Ureter (tissue), 1 donor: Measurements from ENCODE around the gene RABGAP1. TPM values are rescaled to one million over a fixed set of nuclear protein-coding genes. Genes with fewer than 3 reads are reported as not detected.
"Not testable (repeated sequence)": the region's sequence is repeated elsewhere in the genome, so short reads cannot be mapped to it uniquely, and the experiment has no call there.

Experiments
- DNase-seq: peaks from one replicate; pipeline ENCODE4 v3.0.0-alpha.2; 2020; ENCODE audit warnings: low spot score
- total RNA-seq: library from RNA; stranded (reverse); gene quantifications from one replicate; pipeline ENCODE4 v1.2.4, GENCODE V29; 2023
- donor health status: DM: yes; HTN: yes; CAD: no.

Gene RABGAP1
- total RNA-seq = 96.4 TPM

DNA sequence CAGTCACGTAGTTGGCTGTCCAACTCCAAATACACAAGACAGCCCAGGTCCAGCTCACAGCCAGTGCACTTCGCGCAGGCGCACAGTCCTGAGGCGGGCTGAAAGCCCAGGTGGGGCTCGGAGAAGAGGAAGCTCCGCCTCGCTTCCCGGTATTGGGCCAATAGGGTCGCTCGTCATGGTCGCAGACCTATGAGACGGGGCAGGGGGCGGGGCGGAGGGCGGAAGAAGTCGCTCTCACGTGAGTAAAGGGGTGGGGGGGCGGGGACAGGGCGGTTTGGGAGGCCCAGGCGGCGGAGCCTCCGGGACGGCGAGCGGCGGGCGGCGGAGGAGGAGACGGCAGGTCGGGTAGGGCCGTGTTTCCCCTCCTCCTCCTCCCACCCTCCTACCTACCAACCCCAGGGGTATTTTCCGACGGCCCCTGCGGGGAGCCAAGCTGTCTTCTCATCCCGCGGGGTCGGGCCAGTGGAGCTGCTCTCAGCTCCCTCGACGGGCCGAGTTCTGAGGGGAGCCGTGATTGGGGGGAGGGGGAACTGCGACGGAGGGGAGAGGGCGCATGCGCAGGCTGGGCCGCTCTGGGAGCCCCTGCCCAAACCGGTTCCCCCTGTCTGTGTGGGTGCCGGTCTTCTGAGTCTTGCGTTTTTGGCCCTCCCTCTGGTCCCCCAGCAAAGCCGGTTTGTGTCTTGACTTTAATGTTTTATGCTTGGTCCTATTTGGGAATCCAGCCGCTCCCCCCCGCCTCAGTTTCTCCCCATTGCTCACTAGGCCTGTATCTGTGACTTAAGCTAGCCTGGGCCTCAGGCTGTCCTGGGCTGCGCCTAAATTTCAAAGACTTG lies at the start of gene RABGAP1:
RABGAP1 (plus strand) TSS at position 272 of the 833 bp plus-strand sequence. CDS start 16,040 bp downstream, outside the sequence.
- peak; percentile 99 for DNase-seq

DNA sequence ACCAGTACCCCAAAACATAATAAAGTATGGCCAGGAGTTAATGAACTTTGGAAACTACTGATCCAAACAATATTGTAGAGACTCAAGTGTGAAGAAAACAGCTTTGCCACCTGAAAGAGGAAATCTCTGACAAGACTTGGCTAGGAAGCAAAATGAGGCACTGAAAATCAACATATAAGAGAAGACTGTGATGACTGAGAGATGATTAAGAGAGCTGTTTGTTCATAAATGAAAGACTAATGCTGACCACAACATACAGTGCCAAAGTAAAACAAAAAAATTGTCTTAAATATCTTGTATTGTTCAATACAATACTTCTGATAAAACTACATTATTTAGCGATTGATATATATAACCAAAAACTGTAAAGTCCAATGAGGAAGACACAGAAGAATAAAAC lies 42.9 kb upstream of the RABGAP1 start:
- DNase-seq = no peak

DNA sequence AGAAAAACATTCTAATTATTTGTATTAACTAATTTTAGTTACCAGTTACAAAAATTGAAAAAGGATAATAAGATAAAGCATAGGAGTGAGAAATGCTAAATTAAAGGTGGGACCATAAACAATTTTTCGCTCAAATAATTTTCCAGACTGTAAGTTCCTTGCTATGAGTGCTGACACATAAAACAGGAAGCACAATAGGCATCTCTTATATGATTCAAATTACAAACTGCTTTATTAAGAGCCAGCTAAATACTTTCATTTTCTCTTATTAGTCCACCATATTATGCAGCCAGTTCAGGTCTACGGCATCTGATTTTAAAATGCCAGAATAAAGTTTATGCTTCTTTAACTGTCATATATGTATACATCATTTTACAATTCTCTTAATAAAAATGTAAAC lies 40.0 kb upstream of the RABGAP1 start:
- no peak for DNase-seq

DNA sequence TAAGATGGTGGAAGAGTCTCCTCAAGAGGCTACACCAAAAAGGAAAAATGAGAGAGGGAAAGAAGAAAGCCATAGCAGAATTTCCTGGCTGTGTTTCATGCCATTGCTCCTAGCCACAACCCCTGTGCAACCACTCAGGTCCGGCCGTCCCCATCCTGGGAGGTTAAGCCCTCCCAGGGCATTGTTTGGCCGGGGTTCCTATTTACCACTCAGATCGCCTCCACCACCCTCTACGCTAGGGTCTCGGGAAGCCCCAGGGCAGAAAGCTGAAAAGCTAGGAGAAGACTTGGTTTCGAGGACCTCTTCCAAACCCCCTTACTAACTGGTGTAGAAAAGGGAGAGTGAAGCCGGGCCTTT lies 36.4 kb upstream of the RABGAP1 start:
- no peak for DNase-seq

DNA sequence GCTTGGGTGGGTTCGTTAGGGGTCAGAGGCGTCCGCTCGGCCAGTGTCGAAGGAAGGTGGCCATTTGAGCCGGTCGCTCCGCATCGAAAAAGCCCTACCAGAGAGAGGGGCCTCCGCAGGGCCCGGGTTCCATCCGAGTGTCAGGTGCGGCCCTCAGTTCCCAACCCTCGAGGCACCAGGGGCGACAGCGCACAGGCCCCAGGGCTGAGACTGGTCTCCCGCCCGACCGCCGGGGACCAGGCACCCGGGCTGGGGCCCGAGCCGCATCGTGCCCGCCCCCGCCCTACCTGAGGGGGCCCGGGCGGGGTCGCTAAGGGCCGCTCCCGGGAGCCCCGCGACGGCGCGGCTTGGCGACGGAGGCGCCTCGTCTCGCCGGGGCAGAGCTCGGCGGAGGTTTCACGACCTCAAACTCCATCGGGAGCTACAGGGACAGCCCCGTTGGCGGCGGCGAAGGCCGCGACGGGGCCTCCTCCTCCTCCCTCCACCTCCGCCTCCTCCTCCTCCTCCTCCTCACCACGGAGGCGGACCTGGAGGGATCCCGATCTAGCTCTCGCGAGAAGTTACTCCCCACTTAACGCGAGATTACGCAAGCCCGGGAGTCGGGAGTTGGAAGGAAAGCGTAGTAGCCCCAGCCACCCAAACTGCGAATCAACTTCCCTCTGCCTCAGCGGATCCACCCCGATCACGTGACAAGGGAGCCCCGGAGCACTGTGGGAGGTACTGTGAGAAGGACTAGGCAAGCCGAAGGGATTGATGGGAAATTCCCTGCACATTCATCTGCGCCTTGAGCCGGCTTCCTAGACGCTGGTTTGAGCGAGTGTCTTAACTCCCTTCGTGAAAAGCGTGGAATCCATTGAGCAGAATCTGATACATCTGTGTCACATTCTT lies 35.8 kb upstream of the RABGAP1 start, which contains the start of gene RC3H2:
RC3H2 (minus strand) TSS at position 537 of the 888 bp plus-strand sequence. CDS start 7,850 bp downstream, outside the sequence.
- DNase-seq = peak; percentile 99

DNA sequence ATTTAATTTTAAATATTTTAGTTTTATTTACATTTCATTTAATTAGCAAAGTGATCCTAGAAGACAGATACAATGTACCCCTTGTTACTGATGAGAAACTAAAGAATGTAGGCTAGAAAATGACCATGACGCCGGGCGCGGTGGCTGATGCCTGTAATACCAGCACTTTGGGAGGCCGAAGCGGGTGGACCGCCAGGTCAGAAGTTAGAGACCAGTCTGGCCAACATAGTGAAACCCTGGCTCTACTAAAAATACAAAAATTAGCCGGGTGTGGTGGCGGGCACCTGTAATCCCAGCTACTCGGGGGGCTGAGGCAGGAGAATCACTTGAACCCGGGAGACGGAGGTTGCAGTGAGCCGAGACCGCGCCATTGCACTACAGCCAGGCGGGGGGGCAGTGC lies 34.7 kb upstream of the RABGAP1 start:
- not testable (repeated sequence) for DNase-seq

DNA sequence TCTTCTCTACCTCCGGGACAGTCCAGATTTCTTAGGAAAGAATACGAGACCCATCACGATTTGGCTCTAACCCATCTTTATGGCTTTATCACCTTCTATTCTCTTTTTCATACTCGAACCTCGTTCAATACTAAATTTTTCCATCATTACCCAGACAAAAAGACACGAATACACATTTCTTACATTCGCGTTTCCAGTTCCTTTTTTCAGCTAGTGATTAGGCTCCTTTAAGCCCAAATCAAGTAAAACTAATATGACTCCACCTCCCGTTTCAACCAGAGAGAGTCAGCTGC lies 28.2 kb upstream of the RABGAP1 start:
- DNase-seq = no peak

DNA sequence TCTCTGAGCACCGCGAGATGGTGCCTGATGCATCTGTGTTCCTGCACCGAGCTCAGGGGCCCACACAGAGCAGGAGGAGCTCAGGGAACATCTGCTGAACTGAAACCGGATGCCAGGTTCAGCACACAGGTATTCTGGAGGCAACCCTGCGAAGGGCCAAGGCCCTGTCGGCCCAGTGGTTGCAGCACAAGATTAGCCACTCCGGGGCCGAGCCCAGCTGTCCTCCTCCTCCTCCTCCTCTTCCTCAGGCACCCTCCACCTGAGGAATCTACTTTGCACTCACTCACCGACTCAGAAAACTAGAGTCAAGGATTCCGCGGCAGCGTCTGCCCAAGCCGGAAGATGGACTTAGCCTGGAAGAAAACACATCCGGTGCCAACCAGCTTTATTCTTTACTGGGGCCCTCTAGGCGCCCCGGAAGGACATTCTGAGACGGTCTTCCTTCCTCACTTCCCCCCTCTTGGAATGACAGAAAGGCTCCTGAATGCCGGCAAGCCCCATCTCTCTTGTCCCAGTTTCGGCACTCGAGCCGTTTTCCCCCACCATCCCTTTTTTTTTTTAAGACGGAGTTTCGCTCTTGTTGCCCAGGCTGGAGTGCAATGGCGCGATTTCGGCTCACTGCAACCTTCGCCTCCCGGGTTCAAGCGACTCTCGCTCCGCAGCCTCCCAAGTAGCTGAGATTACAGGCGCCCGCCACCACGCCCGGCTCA lies 27.7 kb upstream of the RABGAP1 start, which contains the start of gene ZBTB6:
ZBTB6 (minus strand) TSS at position 360 of the 710 bp plus-strand sequence. CDS start 1,251 bp downstream, outside the sequence.
- peak; percentile 83 for DNase-seq

DNA sequence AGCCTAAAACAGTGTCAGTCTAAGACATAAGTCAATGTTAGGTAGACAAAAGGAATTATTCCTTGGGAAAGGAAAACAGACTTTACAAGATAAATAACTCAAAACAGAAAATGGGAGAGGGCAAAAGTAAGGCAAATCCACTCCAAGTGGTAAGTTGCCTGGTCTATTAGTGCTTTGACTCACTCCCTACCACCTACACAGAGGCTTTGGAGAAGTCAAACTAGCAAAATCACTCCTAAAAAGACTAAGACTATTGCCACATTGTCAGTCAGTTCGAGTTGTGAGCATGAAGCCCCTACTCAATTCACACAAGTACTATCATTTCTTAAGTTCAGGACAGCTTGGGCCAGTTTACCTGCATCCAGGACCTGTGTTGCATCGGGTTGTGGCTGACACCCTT lies 22.5 kb upstream of the RABGAP1 start:
- no peak for DNase-seq

DNA sequence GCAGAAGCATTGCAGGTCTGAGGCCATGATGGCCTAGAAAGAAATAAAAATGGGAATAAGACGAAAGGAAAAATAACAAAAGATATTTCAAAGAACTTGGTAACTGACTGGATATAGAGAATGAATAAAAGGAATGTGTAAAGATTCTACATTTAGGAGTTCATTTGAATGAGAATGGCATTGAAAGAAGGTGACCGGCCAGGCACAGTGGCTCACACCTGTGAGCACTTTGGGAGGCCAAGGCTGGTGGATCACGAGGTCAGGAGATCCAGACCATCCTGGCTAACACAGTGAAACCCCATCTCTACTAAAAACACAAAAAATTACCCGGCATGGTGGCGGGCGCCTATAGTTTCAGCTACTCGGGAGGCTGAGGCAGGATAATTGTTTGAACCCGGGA lies 18.1 kb upstream of the RABGAP1 start:
- no peak for DNase-seq

DNA sequence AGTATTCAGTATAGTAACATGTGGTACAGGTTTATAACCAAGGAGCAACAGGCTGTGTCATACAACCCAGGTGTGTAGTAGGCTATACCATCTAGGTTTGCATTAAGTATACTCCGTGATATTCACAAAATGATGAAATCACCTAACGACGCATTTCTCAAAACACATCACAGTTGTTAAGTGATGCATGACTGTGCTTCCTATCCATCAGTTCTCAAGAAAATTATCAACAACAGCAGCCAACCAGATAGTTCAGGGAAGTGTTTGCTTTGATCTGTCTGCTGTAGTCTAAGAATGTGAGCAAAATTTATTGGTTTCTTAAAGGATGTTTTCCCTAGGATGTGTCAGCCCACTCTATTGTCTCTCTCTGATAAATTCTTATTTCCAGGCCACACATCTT lies 16.9 kb upstream of the RABGAP1 start:
- no peak for DNase-seq

DNA sequence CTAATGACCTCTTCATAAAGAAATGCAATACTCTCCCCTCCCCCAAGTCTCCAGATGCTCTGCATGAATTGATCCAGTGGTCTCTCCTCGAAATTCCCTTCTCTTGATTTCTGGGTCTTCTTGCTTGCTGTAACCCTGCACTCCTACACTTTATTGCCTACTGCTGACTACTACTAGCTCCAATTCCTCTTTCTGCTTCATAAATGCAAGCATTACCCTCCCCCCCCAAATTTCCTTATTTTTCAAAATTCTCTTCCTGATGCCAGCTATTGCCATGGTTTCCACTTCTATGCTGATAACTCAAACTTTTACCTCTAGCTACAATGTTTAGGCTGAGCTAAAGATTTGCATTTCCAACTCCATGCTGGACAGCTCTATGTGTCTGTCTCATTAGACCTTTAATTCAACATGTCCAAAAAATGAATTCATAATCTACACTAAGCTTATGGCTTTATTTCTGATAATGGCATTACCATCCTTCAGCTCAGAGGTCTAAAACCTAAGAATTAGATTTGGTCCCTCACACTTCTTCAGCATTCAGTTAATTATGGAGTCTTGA lies 10.9 kb upstream of the RABGAP1 start:
- no peak for DNase-seq

DNA sequence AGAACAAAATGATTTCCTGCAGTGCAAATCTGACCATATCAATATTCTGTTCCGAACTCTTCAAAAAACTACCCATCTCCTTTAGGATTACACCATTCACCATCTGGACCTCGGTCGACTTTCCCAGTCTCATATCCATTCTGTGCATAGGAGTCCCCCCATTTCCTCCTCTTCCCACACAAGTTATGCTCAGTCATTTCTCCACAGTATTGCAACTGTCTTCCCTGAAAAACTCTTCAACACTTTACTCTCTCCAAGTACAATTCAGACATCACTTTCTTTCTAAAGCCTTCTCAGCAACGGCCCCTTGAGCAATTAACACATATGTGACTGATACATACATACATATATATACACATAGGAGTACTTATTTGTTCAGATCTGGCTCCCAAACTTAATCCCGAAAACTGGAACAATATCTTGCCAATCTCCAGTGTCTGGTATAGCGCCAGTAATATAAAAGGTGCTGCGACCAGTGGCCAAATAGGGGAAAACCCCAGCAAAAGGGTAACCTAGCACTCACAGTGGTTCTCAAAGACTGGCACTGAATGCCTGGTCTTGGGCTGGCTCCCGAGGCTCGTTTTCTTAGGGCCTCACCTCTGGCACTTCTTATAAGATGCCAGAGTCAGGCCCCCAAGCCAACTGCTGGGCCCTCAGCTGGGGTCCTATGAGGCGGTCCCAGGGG lies 10.1 kb upstream of the RABGAP1 start:
- no peak for DNase-seq

DNA sequence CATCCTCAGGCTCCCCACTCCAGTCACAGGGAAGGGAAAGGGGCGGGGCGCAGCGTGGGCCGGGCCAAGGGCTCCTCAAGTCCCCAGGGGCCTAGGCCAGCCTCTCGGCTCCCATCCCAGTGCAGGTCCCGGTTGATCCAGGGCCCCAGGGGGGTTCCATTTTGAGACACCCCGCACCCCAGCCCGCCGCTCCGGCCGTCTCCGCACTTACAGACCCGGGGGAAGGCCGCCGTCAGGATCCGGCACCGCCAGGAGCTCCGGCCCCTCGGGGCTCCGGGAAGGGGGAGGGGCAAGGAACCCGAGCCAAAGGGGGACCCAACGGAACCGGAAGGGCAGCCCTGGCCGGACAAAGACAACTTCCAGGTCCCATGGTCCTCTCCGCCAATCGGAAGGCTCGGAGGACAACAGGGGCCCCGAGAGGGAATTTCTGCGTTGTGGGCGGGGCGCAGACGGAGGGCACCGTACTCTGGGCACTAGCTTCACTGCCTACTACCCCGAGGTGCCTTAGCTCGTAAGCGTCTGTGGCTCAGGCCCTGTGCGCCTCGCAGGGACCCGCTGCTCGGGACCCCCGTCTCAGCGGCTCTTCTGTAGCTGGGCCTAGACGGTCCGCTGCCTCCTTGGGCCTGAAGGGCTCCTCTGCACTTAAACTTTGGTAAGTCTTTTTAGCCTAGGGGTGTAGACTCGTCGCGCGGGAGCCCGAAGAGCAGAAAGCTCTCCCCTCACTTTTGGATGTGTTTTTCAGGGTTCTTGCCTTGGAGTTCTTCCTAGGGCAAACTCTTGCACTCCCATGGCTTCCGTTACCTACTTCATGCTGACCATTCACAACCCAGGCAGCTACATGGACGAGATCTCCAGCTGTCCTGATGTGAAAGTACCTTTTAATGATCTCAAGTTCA lies 9.3 kb upstream of the RABGAP1 start, which contains the start of gene ZBTB26:
ZBTB26 (minus strand) TSS at position 287 of the 896 bp plus-strand sequence. CDS start 11,578 bp downstream, outside the sequence.
- peak; percentile 94 for DNase-seq

DNA sequence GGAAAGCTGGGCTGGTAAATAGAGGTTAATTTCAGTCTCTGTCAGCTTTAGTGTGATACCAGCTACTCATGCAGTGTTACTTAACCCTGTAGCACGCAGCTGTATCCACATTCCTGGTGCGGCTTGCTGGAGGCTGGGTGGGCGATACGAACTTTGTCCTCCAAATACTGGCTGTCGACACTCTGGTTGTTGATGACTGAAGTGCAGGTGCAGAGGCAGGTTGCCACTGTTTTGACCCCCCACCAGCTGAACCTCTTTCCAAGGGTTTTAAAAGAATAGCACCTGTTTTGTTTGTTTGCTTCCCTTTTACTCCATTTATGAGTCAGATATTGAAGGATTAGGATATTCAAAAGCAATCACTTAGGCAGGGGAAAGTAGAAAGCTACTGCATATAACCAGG lies 4.4 kb upstream of the RABGAP1 start:
- no peak for DNase-seq

DNA sequence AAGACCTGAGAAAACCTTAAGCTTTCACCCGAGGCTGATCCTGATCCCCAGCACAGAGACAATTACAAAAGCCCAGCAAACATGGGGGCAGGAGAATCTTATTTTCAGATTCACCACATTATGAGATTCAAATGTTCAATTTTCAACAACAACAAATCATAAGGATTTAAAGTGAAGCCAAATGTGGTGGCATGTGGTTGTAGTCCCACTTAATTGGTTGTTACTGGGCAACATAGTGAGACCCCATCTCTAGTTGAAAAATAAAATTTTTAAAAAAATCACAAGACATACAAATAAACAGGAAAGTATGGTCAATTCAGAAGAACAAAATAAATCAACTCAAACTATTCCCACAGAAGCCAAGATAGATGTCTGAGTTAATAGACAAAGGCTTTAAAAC lies 3.9 kb upstream of the RABGAP1 start:
- DNase-seq = no peak

DNA sequence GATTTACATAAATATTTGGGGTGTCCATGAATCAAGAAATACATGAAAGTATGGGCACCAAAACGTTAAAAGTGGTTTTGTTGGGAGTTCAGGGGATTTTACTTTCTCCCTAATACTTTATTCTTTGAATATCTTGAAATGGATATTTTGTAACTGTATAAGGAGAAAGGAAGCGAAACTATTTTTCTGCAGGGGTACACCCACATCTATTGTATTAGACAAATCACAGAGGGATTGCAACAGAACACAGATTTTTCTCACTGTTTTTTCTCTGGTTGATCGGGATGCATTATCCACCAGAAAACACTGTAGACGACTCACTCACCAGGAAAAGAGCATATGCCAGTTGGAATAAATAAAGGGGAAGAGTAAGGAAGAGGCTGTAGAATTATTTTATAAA lies 1.2 kb upstream of the RABGAP1 start:
- no peak for DNase-seq

DNA sequence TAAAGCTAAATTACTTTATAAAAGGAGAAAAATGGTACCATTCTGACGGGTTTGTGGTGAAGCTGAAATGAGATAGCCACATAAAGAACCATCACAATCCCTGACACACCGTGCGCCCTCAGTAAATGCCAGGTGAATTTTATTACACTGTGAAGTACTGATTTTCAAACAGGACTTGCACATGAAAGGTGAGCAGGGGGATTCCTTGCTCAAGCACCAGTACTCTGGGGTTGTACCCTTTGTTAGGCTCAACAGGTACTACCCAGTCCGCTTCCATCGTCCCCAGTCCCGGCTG lies 419 bp upstream of the RABGAP1 start:
- no peak for DNase-seq

DNA sequence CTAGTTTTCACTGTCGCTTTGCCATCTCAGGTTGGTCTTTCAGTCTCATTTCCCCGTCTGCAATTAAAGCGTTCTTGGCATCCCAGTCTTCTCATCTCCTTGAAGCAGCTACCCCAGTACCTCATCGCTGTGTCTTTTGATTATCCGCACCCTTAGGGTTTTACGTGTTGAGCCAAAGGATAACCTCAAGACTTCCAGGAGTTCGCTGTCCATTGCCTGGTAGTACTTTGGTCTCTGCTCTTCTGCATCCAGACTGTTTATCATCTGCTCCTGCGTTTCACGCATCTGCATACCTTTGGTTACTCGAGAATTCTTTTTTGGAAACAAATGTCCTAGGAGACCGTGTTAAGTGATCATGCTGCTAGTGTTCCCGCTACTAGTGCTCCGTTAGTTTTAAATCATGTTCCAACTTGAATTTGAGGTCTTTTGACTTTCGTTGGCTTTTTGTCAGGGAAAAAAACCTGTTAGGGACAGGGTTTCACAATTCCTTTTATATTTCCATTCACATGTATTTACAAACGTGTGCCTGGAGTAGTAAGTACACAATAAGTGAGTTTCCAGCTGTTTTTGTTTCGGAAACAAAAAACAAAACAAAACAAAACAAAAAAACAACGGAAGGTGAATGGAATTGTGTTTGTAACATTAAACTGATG lies 888 bp downstream of the RABGAP1 start:
- no peak for DNase-seq
